Kidney (tissue), 14 donors: ENCODE results near the gene ARHGAP26. TPM values are rescaled to one million over a fixed set of nuclear protein-coding genes. Genes with fewer than 3 reads are reported as not detected.

Experiments
- DNase-seq, 5 donors: peaks; one replicate each; pipeline ENCODE4 v3.0.0-alpha.2; 2013 to 2020
- FAIRE-seq: peaks from 2 replicates; lab custom pipeline; 2012; peaks lifted over from hg19 to GRCh38; lab: Jason Lieb, UNC
- H3K27ac ChIP-seq, 2 donors: one replicate each; pipeline ENCODE4 v1.7.0; 2013; ENCODE audit warnings: low read depth in 2 of 2, low read length in 2 of 2, inconsistent platforms in 1 of 2
- H3K27me3 ChIP-seq: one replicate; pipeline ENCODE4 v1.7.1; 2013; ENCODE audit warnings: low read length, inconsistent platforms; ENCODE audit not compliant: control insufficient read depth, insufficient read depth
- H3K36me3 ChIP-seq, 3 donors: one replicate each; pipeline versions ENCODE4 v1.7.0 to v1.7.1; 2013; ENCODE audit warnings: low read length in 3 of 3, control low read depth in 1 of 3, inconsistent platforms in 1 of 3; ENCODE audit not compliant: insufficient read depth in 3 of 3, control insufficient read depth in 2 of 3
- H3K4me1 ChIP-seq, 3 donors: one replicate each; pipeline versions ENCODE4 v1.7.0 to v1.7.1; 2013; ENCODE audit warnings: low read length in 3 of 3, inconsistent platforms in 1 of 3, low read depth in 1 of 3; ENCODE audit not compliant: control insufficient read depth in 2 of 3, insufficient read depth in 2 of 3
- H3K4me3 ChIP-seq, 3 donors: one replicate each; pipeline versions ENCODE4 v1.7.0 to v1.8.1; 2013; ENCODE audit warnings: low read length in 3 of 3, control low read depth in 1 of 3, inconsistent platforms in 1 of 3
- H3K9ac ChIP-seq, 3 donors: one replicate each; pipeline versions ENCODE4 v1.7.0 to v1.7.1; 2013; ENCODE audit warnings: low read length in 3 of 3, control low read depth in 1 of 3, inconsistent platforms in 1 of 3
- H3K9me3 ChIP-seq, 3 donors: one replicate each; pipeline versions ENCODE4 v1.7.0 to v1.7.1; 2013; ENCODE audit warnings: low read length in 3 of 3, control low read depth in 1 of 3, inconsistent platforms in 1 of 3; ENCODE audit not compliant: control insufficient read depth in 2 of 3, insufficient read depth in 1 of 3
- CTCF ChIP-seq: IDR thresholded peaks from 3 replicates; pipeline ENCODE4 v1.5.1; 2012; ENCODE audit warnings: mild to moderate bottlenecking, moderate library complexity, borderline replicate concordance; ENCODE audit not compliant: insufficient read depth; ENCODE audit errors: extremely low read depth
- intact Hi-C: fragments of 100-400 bp; cut with DNase I; formaldehyde crosslinking; loops from one replicate; pipeline ENCODE4 v1.11.1; 2022
- polyA plus RNA-seq: library from polyadenylated mRNA; stranded (reverse); fragments of 350-450 nt; fragmentation: Illumina TruSeq; extraction: RNeasy Lipid Tissue Mini Kit (QIAGEN cat#74804); gene quantifications from one replicate; pipeline ENCODE4 v1.2.3, GENCODE V29; 2014; ENCODE audit warnings: low read depth, low replicate concordance; ENCODE audit not compliant: insufficient read depth
- total RNA-seq: library from RNA; stranded (reverse); fragmentation: NEBNext Ultra II Directional; extraction: Animal tissue kit (Norgen Biotek cat#: 25700); gene quantifications from one replicate; pipeline ENCODE4 v1.2.1, GENCODE V29; 2021
- donor health status: control.
- donor health status: control.
- donor health status: control.
- donor health status: control.
- donor health status: control.
- donor health status: DM: yes; HTN: yes; CAD: no.
- donor health status: Normal renal cell carcinoma (clear cell type).

ARHGAP26 gene
- total and polyA plus RNA-seq, 2 donors from 2014 or later: 2.5 to 85.7 TPM

DNA sequence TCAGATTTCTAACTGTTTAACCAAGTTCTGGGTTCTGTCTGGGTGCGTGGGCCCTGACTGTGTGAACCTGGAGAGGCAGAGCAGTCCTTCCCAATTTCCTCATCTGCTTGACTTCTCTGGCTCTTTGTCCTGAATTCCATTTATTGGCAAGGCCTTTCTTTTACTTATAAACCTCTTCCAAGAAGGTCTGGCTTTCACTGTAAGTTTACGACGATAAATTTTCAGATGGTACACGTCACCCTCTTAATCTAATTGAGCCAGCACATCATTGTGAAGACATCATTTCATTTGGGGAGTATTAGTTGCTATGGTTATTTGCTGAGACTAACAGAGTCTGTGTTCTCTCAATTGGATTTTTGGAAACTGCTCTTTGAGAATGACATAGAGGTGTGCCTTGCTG, 92.4 kb downstream of the ARHGAP26 start:
- Histone ChIP-seq H3K4me1 (peaks cover 0 to 2% (median 0%) of the 10 kb centered on the region in 3 donors), H3K27ac (no peak overlapping the region), H3K36me3 (no peaks in the 10 kb centered on the region), H3K4me3 (no peak overlapping the region), H3K9ac (no peak overlapping the region), H3K9me3 (no peaks in the 10 kb centered on the region), H3K27me3 (no peaks in the 10 kb centered on the region)
- intact Hi-C loops: loop anchor here (10.0 kb wide), 1 partner anchor 88 kb away; the partner anchor contains the start of gene ARHGAP26
- no peak for TF ChIP-seq CTCF
- no peak for FAIRE-seq
- no peak for DNase-seq

- no peak for DNase-seq
- H3K27me3 ChIP-seq: no peaks in the 10 kb centered on the region
- H3K27ac ChIP-seq: no peak overlapping the region
- H3K9ac ChIP-seq: no peak overlapping the region
- no peaks in the 10 kb centered on the region for H3K9me3 ChIP-seq
- intact Hi-C loops: loop anchor here (10.0 kb wide), 1 partner anchor 89 kb away; the partner anchor contains the start of gene ARHGAP26
- no peak for TF ChIP-seq CTCF
- FAIRE-seq: no peak
- no peak overlapping the region for H3K4me3 ChIP-seq
- H3K4me1 ChIP-seq: peaks cover 0 to 2% (median 0%) of the 10 kb centered on the region in 3 donors
- H3K36me3 ChIP-seq: no peaks in the 10 kb centered on the region
Observed at GRCh38 chr5:142863856-142864255, 93.7 kb downstream of the ARHGAP26 start.

GRCh38 chr5:142864290-142865260, 94.4 kb downstream of the ARHGAP26 start:
- no peak for DNase-seq
- no peak overlapping the region for H3K27ac ChIP-seq
- intact Hi-C loops: loop anchor here (10.0 kb wide), 1 partner anchor 90 kb away; the partner anchor contains the start of gene ARHGAP26
- peaks cover 0 to 2% (median 0%) of the 10 kb centered on the region in 3 donors for H3K4me1 ChIP-seq
- H3K36me3 ChIP-seq: no peaks in the 10 kb centered on the region
- FAIRE-seq: no peak
- H3K9ac ChIP-seq: no peak overlapping the region
- TF ChIP-seq CTCF: no peak
- H3K9me3 ChIP-seq: no peaks in the 10 kb centered on the region
- no peak overlapping the region for H3K4me3 ChIP-seq
- H3K27me3 ChIP-seq: no peaks in the 10 kb centered on the region
